Sigmoid colon (tissue), 7 donors: ENCODE measurements around the gene GNB3. TPM values are rescaled to one million over a fixed set of nuclear protein-coding genes. Genes with fewer than 3 reads are reported as not detected.

Source experiments
- DNase-seq: peaks from one replicate; pipeline ENCODE4 v3.0.0-alpha.2; 2019
- H3K27ac ChIP-seq, 4 donors: fragments of 200-600 bp; sonication (generic); one replicate each; pipeline ENCODE4 v1.5.1; 2016 to 2019; ENCODE audit warnings: mild to moderate bottlenecking in 1 of 4
- H3K27me3 ChIP-seq, 3 donors: fragments of 200-600 bp; sonication (generic); one replicate each; pipeline ENCODE4 v1.5.1; 2019; ENCODE audit warnings: mild to moderate bottlenecking in 1 of 3
- H3K36me3 ChIP-seq, 4 donors: fragments of 200-600 bp; sonication (generic); one replicate each; pipeline ENCODE4 v1.5.1; 2016 to 2019
- H3K4me1 ChIP-seq, 4 donors: fragments of 200-600 bp; sonication (generic); one replicate each; pipeline ENCODE4 v1.5.1; 2017 to 2019
- H3K4me3 ChIP-seq, 4 donors: fragments of 200-600 bp; sonication (generic); one replicate each; pipeline ENCODE4 v1.5.1; 2017 to 2019; ENCODE audit warnings: mild to moderate bottlenecking in 2 of 4, moderate library complexity in 1 of 4
- H3K9me3 ChIP-seq, 4 donors: fragments of 200-600 bp in 3 of 4; sonication (generic) in 3 of 4; one replicate each; pipeline versions ENCODE4 v1.5.1 to v1.6.1; 2013 to 2019
- CTCF ChIP-seq, 4 experiments: fragments of 450-650 bp in 3 of 4; fragments of 200-600 bp in 1 of 4; IDR thresholded peaks; one replicate each; pipeline ENCODE4 v1.5.1; 2016 to 2019; ENCODE audit warnings: antibody characterized with exemption in 4 of 4, mild to moderate bottlenecking in 3 of 4, moderate library complexity in 2 of 4
- EP300 ChIP-seq, 4 donors: sonication (generic); formaldehyde crosslinking; IDR thresholded peaks; one replicate each; pipeline ENCODE4 v1.6.1; 2017; ENCODE audit warnings: antibody characterized with exemption in 4 of 4
- POLR2A ChIP-seq, 2 donors: fragments of 450-650 bp; IDR thresholded peaks; one replicate each; pipeline ENCODE4 v1.6.1; 2016; ENCODE audit warnings: antibody characterized with exemption in 2 of 2, mild to moderate bottlenecking in 2 of 2, moderate library complexity in 2 of 2
- POLR2AphosphoS5 ChIP-seq, 4 donors: sonication (generic); formaldehyde crosslinking; IDR thresholded peaks; one replicate each; pipeline ENCODE4 v1.6.1; 2017; ENCODE audit warnings: antibody characterized with exemption in 4 of 4
- WGBS, 2 donors: extraction: QIAGEN DNeasy Blood & Tissue Kit; methylation state at CpG; one replicate each; pipeline ENCODE4 v1.1.7; 2013; 5-methylcytosine and 5-hydroxymethylcytosine counted together
- intact Hi-C: fragments of 100-400 bp; cut with DNase I; formaldehyde crosslinking; loops from one replicate; pipeline ENCODE4 v1.15.1; 2023
- polyA plus RNA-seq, 3 donors: library from polyadenylated mRNA; stranded (reverse); fragments of 200-250 nt; gene quantifications; one replicate each; pipeline ENCODE4 v1.2.3, GENCODE V29; 2013
- total RNA-seq, 4 donors: library from RNA; depleted of rRNA; stranded (reverse); fragments of >200 nt; gene quantifications; one replicate each; pipeline ENCODE4 v1.1.0, GENCODE V29; 2016
- donor health status: healthy with polysubstance abuse.
- donor health status: Bipolar disorder and iron deficiency.
- donor health status: healthy.

The GNB3 gene
- total and polyA plus RNA-seq, 7 donors: 0.36 to 8.9 (median 1.2) TPM

DNA sequence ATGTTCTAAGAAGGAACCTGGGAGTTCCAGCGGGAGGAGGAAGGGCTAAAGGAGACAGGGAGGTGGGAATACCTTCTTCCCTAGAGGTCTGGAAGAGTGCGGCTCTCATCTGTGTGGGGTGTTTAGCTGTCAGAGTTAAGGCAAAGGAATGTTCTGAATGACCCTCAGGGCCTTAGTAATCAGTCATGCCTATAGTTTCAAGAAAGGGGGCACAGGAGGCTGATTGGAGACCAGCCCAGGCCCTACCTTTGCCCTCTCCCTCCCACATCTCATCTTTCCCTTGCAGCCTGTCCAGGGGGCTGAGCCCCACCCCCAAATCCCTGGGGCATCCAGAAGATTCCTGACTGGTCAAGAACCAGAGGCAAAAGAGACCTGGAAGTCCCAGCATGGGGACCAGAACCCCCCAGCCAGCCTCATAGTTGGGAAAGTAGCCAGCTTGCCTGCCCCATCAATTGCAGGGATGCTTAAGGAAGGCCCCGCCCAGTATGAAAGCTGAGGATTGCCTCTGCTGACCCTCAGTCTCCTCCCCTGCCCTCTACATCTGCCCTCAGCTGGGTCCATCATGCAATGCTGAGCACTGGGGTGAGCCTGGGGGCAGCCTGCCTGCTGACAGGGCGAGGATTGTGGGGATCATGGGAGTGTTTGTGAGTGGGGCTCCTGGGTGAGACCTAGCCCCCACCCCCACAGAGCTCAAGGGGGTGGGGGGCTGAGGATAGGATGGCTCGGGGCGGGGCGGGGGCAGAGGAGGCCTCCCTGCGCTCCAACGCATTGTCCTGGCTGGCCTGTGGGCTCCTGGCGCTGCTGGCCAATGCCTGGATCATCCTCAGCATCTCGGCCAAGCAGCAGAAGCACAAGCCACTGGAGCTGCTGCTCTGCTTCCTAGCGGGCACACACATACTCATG, 17.3 kb upstream of the GNB3 start:
- no peak for TF ChIP-seq POLR2AphosphoS5 (IDR thresholded peaks at IDR 0.05)
- TF ChIP-seq EP300 (IDR thresholded peaks at IDR 0.05): no peak
- TF ChIP-seq CTCF (IDR thresholded peaks at IDR 0.05): no peak
- TF ChIP-seq POLR2A (IDR thresholded peaks at IDR 0.05): no peak
- no peaks in the 10 kb centered on the region for H3K9me3 ChIP-seq
- WGBS, 2 donors: 62 to 83% methylated on average over 12 of the region's 12 CpGs
- intact Hi-C loops: loop anchor here (2.0 kb wide), 2 partner anchors 45 to 89 kb away; no protein-coding TSS in a partner anchor
- H3K27me3 ChIP-seq: no peaks in the 10 kb centered on the region
- H3K4me1 ChIP-seq: peaks cover 0 to 47% (median 40%) of the 10 kb centered on the region in 4 donors
- H3K36me3 ChIP-seq: no peaks in the 10 kb centered on the region
- H3K27ac ChIP-seq: no peak overlapping the region
- DNase-seq: no peak
- no peak overlapping the region for H3K4me3 ChIP-seq

DNA sequence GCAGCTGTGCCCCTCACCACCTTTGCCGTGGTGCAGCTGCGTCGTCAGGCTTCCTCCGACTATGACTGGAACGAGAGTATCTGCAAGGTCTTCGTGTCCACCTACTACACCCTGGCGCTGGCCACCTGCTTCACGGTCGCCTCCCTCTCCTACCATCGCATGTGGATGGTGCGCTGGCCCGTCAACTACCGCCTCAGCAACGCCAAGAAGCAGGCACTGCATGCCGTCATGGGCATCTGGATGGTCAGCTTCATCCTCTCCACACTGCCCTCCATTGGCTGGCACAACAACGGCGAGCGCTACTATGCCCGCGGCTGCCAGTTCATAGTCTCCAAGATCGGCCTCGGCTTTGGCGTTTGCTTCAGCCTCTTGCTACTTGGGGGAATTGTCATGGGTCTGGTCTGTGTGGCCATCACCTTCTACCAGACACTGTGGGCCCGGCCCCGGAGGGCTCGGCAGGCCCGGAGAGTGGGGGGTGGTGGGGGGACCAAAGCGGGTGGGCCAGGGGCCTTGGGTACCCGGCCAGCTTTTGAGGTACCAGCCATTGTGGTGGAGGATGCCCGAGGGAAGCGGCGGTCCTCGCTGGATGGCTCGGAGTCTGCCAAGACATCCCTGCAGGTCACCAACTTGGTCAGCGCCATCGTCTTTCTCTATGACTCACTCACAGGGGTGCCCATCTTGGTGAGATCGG, 16.5 kb upstream of the GNB3 start:
- TF ChIP-seq EP300 (IDR thresholded peaks at IDR 0.05) (no peak), POLR2AphosphoS5 (IDR thresholded peaks at IDR 0.05) (no peak), CTCF (IDR thresholded peaks at IDR 0.05) (no peak), POLR2A (IDR thresholded peaks at IDR 0.05) (no peak)
- DNase-seq: no peak
- H3K9me3 ChIP-seq: no peaks in the 10 kb centered on the region
- 80 to 88% methylated on average over 37 of the region's 37 CpGs for WGBS, 2 donors
- intact Hi-C loops: loop anchor here (2.0 kb wide), 2 partner anchors 45 to 89 kb away; no protein-coding TSS in a partner anchor
- H3K4me1 ChIP-seq: peaks cover 3 to 53% (median 42%) of the 10 kb centered on the region in 4 donors
- no peaks in the 10 kb centered on the region for H3K27me3 ChIP-seq
- H3K27ac ChIP-seq: no peak overlapping the region
- H3K36me3 ChIP-seq: no peaks in the 10 kb centered on the region
- no peak overlapping the region for H3K4me3 ChIP-seq

- Histone ChIP-seq H3K4me1 (peaks cover 3 to 60% (median 49%) of the 10 kb centered on the region in 4 donors), H3K9me3 (no peaks in the 10 kb centered on the region), H3K36me3 (no peaks in the 10 kb centered on the region), H3K4me3 (no peak overlapping the region), H3K27me3 (no peaks in the 10 kb centered on the region), H3K27ac (no peak overlapping the region)
- DNase-seq: no peak
- no peak for TF ChIP-seq CTCF (IDR thresholded peaks at IDR 0.05)
- no peak for TF ChIP-seq POLR2AphosphoS5 (IDR thresholded peaks at IDR 0.05)
- no peak for TF ChIP-seq POLR2A (IDR thresholded peaks at IDR 0.05)
- no peak for TF ChIP-seq EP300 (IDR thresholded peaks at IDR 0.05)
- 56 to 57% methylated on average over 11 to 12 of the region's 12 CpGs for WGBS, 2 donors
- intact Hi-C loops: loop anchor here (1.0 to 5.0 kb wide), 5 partner anchors 46 to 208 kb away; partner anchors contain the start of genes MLF2 and PTMS
Measured at GRCh38 chr12:6824901-6825381, 15.8 kb upstream of the GNB3 start.

- intact Hi-C loops: loop anchor here (1.0 to 5.0 kb wide), 5 partner anchors 47 to 208 kb away; partner anchors contain the start of genes MLF2 and PTMS
- peak; percentile 94 for DNase-seq
- Histone ChIP-seq H3K4me1 (peaks cover 3 to 66% (median 49%) of the 10 kb centered on the region in 4 donors), H3K9me3 (no peaks in the 10 kb centered on the region), H3K27ac (no peak overlapping the region), H3K36me3 (no peaks in the 10 kb centered on the region), H3K27me3 (no peaks in the 10 kb centered on the region), H3K4me3 (peak overlapping the region in 1 of 4 donors; percentile 18)
- WGBS, 2 donors: 11 to 15% methylated on average over 19 of the region's 19 CpGs
- TF ChIP-seq POLR2AphosphoS5 (IDR thresholded peaks at IDR 0.05): peak in 3 of 4 donors; percentile 4 to 22 (median 9)
- no peak for TF ChIP-seq POLR2A (IDR thresholded peaks at IDR 0.05)
- TF ChIP-seq CTCF (IDR thresholded peaks at IDR 0.05): peak; percentile 84 to 95 (median 92)
- no peak for TF ChIP-seq EP300 (IDR thresholded peaks at IDR 0.05)
Measured at GRCh38 chr12:6825398-6826124, 15.2 kb upstream of the GNB3 start.
